ENCODE measurements around the gene CC2D1A. TPM values are rescaled to one million over a fixed set of nuclear protein-coding genes. Genes with fewer than 3 reads are reported as not detected.

The CC2D1A gene
- total and polyA plus RNA-seq, 4 donors, result 7.4 to 12.0 (median 9.9) TPM

GRCh38 chr19:13908674-13909073 lies 2.7 kb downstream of the CC2D1A start:
- Histone ChIP-seq H3K27ac (ENCODE audit: low read depth in 1 of 2, low read length in 2 of 2) (no peak overlapping the region), H3K36me3 (ENCODE audit: control insufficient read depth in 4 of 4, insufficient read depth in 3 of 4, low read depth in 1 of 4, low read length in 3 of 4) (peaks cover 0 to 13% (median 2%) of the 10 kb centered on the region in 4 donors), H3K4me1 (ENCODE audit: control insufficient read depth in 4 of 4, insufficient read depth in 4 of 4, low read length in 3 of 4) (peaks cover 6 to 36% (median 30%) of the 10 kb centered on the region in 4 donors), H3K27me3 (ENCODE audit: control insufficient read depth in 4 of 4, insufficient read depth in 4 of 4, low read length in 3 of 4) (no peaks in the 10 kb centered on the region), H3K4me3 (ENCODE audit: low read depth in 1 of 3, low read length in 3 of 3) (no peak overlapping the region), H3K9ac (ENCODE audit: low read depth in 1 of 2, low read length in 2 of 2) (no peak overlapping the region), H3K9me3 (ENCODE audit: control insufficient read depth in 4 of 4, low read length in 3 of 4) (no peaks in the 10 kb centered on the region)
- DNase-seq (ENCODE audit: low spot score), result no peak
- TF ChIP-seq ZBTB33 (IDR thresholded peaks at IDR 0.05) (no peak), TAF1 (conservative IDR thresholded peaks at IDR 0.05) (no peak), FOXA2 (IDR thresholded peaks at IDR 0.05) (no peak), NR2F2 (IDR thresholded peaks at IDR 0.05) (no peak), YY1 (IDR thresholded peaks at IDR 0.05) (no peak), SP1 (IDR thresholded peaks at IDR 0.05) (no peak), RAD21 (IDR thresholded peaks at IDR 0.05) (no peak), RXRA (IDR thresholded peaks at IDR 0.05) (no peak), HNF4A (conservative IDR thresholded peaks at IDR 0.05) (no peak), REST (IDR thresholded peaks at IDR 0.05) (no peak), JUND (IDR thresholded peaks at IDR 0.05) (no peak), EGR1 (IDR thresholded peaks at IDR 0.05; ENCODE audit: low read depth in 2 of 2) (no peak), GABPA (IDR thresholded peaks at IDR 0.05 in 1 of 2, conservative IDR thresholded peaks at IDR 0.05 in 1 of 2) (no peak), FOXA1 (IDR thresholded peaks at IDR 0.05) (no peak), CTCF (IDR thresholded peaks at IDR 0.05; ENCODE audit: low read depth, low read length, missing input control) (no peak)
- TF ChIP-seq, protein P1, sequence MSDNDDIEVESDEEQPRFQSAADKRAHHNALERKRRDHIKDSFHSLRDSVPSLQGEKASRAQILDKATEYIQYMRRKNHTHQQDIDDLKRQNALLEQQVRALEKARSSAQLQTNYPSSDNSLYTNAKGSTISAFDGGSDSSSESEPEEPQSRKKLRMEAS (IDR thresholded peaks at IDR 0.05), result no peak
- TF ChIP-seq, protein P2, sequence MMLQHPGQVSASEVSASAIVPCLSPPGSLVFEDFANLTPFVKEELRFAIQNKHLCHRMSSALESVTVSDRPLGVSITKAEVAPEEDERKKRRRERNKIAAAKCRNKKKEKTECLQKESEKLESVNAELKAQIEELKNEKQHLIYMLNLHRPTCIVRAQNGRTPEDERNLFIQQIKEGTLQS (IDR thresholded peaks at IDR 0.05), result no peak
- 93% methylated on average over 8 of the region's 8 CpGs for WGBS

Data from liver (tissue), 9 donors.